Breast epithelium (tissue), 4 donors: ENCODE data around the gene NCBP2L. TPM values are rescaled to one million over a fixed set of nuclear protein-coding genes. Genes with fewer than 3 reads are reported as not detected.

Experiments used
- DNase-seq, 2 donors: peaks; one replicate each; pipeline ENCODE4 v3.0.0-alpha.2; 2019; ENCODE audit warnings: low spot score in 2 of 2
- H3K27ac ChIP-seq, 2 donors: fragments of 200-600 bp; sonication (generic) in 1 of 2; one replicate each; pipeline ENCODE4 v1.5.1; 2016 to 2019; ENCODE audit warnings: mild to moderate bottlenecking in 1 of 2
- H3K27me3 ChIP-seq, 2 donors: fragments of 200-600 bp; sonication (generic) in 1 of 2; one replicate each; pipeline versions ENCODE4 v1.5.1 to v1.6.0; 2017 to 2019; ENCODE audit warnings: control low read depth in 1 of 2, mild to moderate bottlenecking in 1 of 2
- H3K36me3 ChIP-seq: fragments of 200-600 bp; one replicate; pipeline ENCODE4 v1.5.1; 2019
- H3K4me1 ChIP-seq, 2 donors: fragments of 200-600 bp; sonication (generic); one replicate each; pipeline ENCODE4 v1.5.1; 2016 to 2019; ENCODE audit warnings: control low read depth in 1 of 2
- H3K4me3 ChIP-seq, 3 donors: fragments of 200-600 bp; sonication (generic); 1 replicate in 2 of 3; 2 replicates in 1 of 3; pipeline ENCODE4 v1.5.1; 2016 to 2019; ENCODE audit warnings: mild to moderate bottlenecking in 3 of 3, moderate library complexity in 2 of 3
- H3K9me3 ChIP-seq, 2 donors: fragments of 200-600 bp; sonication (generic) in 1 of 2; one replicate each; pipeline ENCODE4 v1.5.1; 2016 to 2019; ENCODE audit warnings: control low read depth in 1 of 2
- POLR2A ChIP-seq: fragments of 450-650 bp; IDR thresholded peaks from one replicate; pipeline ENCODE4 v1.6.1; 2016; ENCODE audit warnings: antibody characterized with exemption, mild to moderate bottlenecking, moderate library complexity
- POLR2AphosphoS5 ChIP-seq, 3 donors: sonication (generic); formaldehyde crosslinking; IDR thresholded peaks; one replicate each; pipeline ENCODE4 v1.6.1; 2017; ENCODE audit warnings: antibody characterized with exemption in 3 of 3
- intact Hi-C: fragments of 100-400 bp; cut with DNase I; formaldehyde crosslinking; loops from one replicate; pipeline ENCODE4 v1.15.1; 2023; ENCODE audit warnings: low total_unique reads
- total RNA-seq, 3 donors: library from RNA; depleted of rRNA; stranded (reverse); fragments of >200 nt; gene quantifications; one replicate each; pipeline ENCODE4 v1.1.0, GENCODE V29; 2016
- TF ChIP-seq, protein P1 (sequence below), 3 donors: fragments of 450-650 bp; IDR thresholded peaks; one replicate each; pipeline ENCODE4 v1.5.1; 2016 to 2017; ENCODE audit warnings: antibody characterized with exemption in 3 of 3, mild to moderate bottlenecking in 3 of 3, moderate library complexity in 3 of 3

Gene NCBP2L
- total RNA-seq, 3 donors from 2014 or later: not detected

- no peak for DNase-seq
- H3K27me3 ChIP-seq: peaks cover 0 to 23% of the 10 kb centered on the region in 2 donors
- H3K27ac ChIP-seq: no peak overlapping the region
- intact Hi-C loops: no loop called here
- TF ChIP-seq POLR2A (no peak), POLR2AphosphoS5 (IDR thresholded peaks at IDR 0.05) (no peak)
- TF ChIP-seq, protein P1, sequence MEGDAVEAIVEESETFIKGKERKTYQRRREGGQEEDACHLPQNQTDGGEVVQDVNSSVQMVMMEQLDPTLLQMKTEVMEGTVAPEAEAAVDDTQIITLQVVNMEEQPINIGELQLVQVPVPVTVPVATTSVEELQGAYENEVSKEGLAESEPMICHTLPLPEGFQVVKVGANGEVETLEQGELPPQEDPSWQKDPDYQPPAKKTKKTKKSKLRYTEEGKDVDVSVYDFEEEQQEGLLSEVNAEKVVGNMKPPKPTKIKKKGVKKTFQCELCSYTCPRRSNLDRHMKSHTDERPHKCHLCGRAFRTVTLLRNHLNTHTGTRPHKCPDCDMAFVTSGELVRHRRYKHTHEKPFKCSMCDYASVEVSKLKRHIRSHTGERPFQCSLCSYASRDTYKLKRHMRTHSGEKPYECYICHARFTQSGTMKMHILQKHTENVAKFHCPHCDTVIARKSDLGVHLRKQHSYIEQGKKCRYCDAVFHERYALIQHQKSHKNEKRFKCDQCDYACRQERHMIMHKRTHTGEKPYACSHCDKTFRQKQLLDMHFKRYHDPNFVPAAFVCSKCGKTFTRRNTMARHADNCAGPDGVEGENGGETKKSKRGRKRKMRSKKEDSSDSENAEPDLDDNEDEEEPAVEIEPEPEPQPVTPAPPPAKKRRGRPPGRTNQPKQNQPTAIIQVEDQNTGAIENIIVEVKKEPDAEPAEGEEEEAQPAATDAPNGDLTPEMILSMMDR (IDR thresholded peaks at IDR 0.05): no peak
- no peaks in the 10 kb centered on the region for H3K9me3 ChIP-seq
- no peak overlapping the region for H3K4me3 ChIP-seq
- no peaks in the 10 kb centered on the region for H3K36me3 ChIP-seq
- H3K4me1 ChIP-seq: peaks cover 0 to 4% of the 10 kb centered on the region in 2 donors
Measured at GRCh38 chrX:107829878-107830277, 52.3 kb downstream of the NCBP2L start.

DNA sequence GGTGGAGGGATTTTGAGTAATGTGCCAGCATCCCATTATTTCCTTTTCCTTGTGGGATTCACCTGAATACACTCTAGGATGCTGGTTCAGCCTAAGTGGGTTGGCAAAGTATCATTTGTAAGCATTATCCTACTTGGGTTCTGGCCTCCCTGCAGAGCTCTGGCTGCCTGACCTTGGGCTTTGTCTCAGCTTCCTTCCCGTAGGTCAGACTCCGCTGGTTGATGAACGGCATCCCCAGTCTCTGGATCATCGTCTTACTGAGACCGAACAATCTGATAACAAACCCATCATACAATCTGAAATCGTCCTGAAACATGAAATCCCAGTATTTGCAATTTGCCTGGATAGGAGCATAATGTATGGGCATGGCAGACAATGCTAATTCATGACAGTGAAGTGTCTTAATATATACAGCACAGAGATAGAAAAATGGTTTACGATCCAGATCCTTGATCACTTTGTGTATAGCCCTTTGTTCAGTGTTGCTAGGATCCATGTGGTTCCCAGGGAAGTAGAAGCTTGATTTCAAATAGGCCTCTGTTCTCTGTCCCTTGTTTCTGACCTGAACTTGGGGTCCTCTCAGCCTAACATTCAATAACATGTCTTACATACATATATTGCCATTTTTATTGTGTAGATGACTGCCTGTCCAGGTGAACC is 53.7 kb downstream of the NCBP2L start:
- no peak for DNase-seq
- intact Hi-C loops: no loop called here
- H3K27me3 ChIP-seq: peaks cover 0 to 28% of the 10 kb centered on the region in 2 donors
- H3K4me1 ChIP-seq: peaks cover 0 to 4% of the 10 kb centered on the region in 2 donors
- no peak for TF ChIP-seq POLR2AphosphoS5 (IDR thresholded peaks at IDR 0.05)
- H3K36me3 ChIP-seq: no peaks in the 10 kb centered on the region
- H3K4me3 ChIP-seq: no peak overlapping the region
- no peak overlapping the region for H3K27ac ChIP-seq
- H3K9me3 ChIP-seq: no peaks in the 10 kb centered on the region

- TF ChIP-seq, protein P1 (IDR thresholded peaks at IDR 0.05): no peak
- TF ChIP-seq POLR2A: no peak
- TF ChIP-seq POLR2AphosphoS5 (IDR thresholded peaks at IDR 0.05): no peak
- no peaks in the 10 kb centered on the region for H3K36me3 ChIP-seq
Measured at GRCh38 chrX:107834275-107835201, 57.0 kb downstream of the NCBP2L start.

GRCh38 chrX:107836958-107837357 is 59.4 kb downstream of the NCBP2L start:
- Histone ChIP-seq H3K27ac (no peak overlapping the region), H3K27me3 (peaks cover 0 to 46% of the 10 kb centered on the region in 2 donors), H3K9me3 (no peaks in the 10 kb centered on the region), H3K4me1 (no peaks in the 10 kb centered on the region), H3K36me3 (no peaks in the 10 kb centered on the region), H3K4me3 (no peak overlapping the region)
- no peak for DNase-seq
- intact Hi-C loops: no loop called here
- TF ChIP-seq POLR2A (no peak), POLR2AphosphoS5 (IDR thresholded peaks at IDR 0.05) (no peak)
- TF ChIP-seq, protein P1 (IDR thresholded peaks at IDR 0.05): no peak

More at GRCh38 chrX:107834275-107835201, 57.0 kb downstream of the NCBP2L start:
- no peak for DNase-seq
- H3K4me1 ChIP-seq: peaks cover 0 to 4% of the 10 kb centered on the region in 2 donors
- intact Hi-C loops: no loop called here
- H3K9me3 ChIP-seq: no peaks in the 10 kb centered on the region
- peaks cover 0 to 32% of the 10 kb centered on the region in 2 donors for H3K27me3 ChIP-seq
- no peak overlapping the region for H3K4me3 ChIP-seq
- no peak overlapping the region for H3K27ac ChIP-seq

DNA sequence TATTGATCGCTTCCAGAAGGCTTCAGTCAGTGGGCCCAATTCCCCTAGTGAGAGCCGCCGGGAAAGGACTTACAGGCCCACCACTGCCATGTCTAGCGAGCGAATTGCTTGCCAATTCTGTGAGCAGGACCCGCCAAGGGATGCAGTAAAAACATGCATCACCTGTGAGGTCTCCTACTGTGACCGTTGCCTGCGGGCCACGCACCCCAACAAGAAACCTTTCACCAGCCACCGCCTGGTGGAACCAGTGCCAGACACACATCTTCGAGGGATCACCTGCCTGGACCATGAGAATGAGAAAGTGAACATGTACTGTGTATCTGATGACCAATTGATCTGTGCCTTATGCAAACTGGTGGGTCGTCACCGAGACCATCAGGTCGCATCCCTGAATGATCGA is 63.4 kb downstream of the NCBP2L start:
- no peak for TF ChIP-seq POLR2AphosphoS5 (IDR thresholded peaks at IDR 0.05)
- no peak for TF ChIP-seq POLR2A
- TF ChIP-seq, protein P1 (IDR thresholded peaks at IDR 0.05): no peak

More for the DNA sequence above, 63.4 kb downstream of the NCBP2L start:
- H3K4me3 ChIP-seq: no peak overlapping the region
- no peak overlapping the region for H3K27ac ChIP-seq
- H3K4me1 ChIP-seq: no peaks in the 10 kb centered on the region
- H3K27me3 ChIP-seq: peaks cover 0 to 38% of the 10 kb centered on the region in 2 donors
- DNase-seq: no peak
- intact Hi-C loops: no loop called here
- H3K36me3 ChIP-seq: no peaks in the 10 kb centered on the region
- H3K9me3 ChIP-seq: no peaks in the 10 kb centered on the region
